ENCODE results near the gene MTUS2.

- TF ChIP-seq, protein P1, sequence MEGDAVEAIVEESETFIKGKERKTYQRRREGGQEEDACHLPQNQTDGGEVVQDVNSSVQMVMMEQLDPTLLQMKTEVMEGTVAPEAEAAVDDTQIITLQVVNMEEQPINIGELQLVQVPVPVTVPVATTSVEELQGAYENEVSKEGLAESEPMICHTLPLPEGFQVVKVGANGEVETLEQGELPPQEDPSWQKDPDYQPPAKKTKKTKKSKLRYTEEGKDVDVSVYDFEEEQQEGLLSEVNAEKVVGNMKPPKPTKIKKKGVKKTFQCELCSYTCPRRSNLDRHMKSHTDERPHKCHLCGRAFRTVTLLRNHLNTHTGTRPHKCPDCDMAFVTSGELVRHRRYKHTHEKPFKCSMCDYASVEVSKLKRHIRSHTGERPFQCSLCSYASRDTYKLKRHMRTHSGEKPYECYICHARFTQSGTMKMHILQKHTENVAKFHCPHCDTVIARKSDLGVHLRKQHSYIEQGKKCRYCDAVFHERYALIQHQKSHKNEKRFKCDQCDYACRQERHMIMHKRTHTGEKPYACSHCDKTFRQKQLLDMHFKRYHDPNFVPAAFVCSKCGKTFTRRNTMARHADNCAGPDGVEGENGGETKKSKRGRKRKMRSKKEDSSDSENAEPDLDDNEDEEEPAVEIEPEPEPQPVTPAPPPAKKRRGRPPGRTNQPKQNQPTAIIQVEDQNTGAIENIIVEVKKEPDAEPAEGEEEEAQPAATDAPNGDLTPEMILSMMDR (IDR thresholded peaks at IDR 0.05): no peak
- TF ChIP-seq ZFX (IDR thresholded peaks at IDR 0.05; ENCODE audit: borderline replicate concordance): no peak
Measured at GRCh38 chr13:29294821-29295220, 474.7 kb downstream of the MTUS2 start.

Measured in 22Rv1 (cell line).